HG03139 (cell line): ENCODE results near the gene DCAF8.

Source experiments
- ATAC-seq: cut with Tn5 transposase; IDR thresholded peaks from one replicate; pipeline ENCODE4 v1.9.1; 2021; ENCODE audit not compliant: unreplicated experiment

The DCAF8 gene

GRCh38 chr1:160227034-160227433 lies 35.3 kb downstream of the DCAF8 start:
- ATAC-seq: no peak

- ATAC-seq: no peak
These were observed 35.7 kb downstream of the DCAF8 start for GRCh38 chr1:160226623-160227022.

GRCh38 chr1:160225345-160225744 lies 37.0 kb downstream of the DCAF8 start:
- no peak for ATAC-seq

GRCh38 chr1:160224606-160225005 lies 37.7 kb downstream of the DCAF8 start:
- no peak for ATAC-seq

GRCh38 chr1:160222546-160222945 lies 39.8 kb downstream of the DCAF8 start:
- no peak for ATAC-seq

- ATAC-seq: no peak
These were observed 41.3 kb downstream of the DCAF8 start for GRCh38 chr1:160221089-160221488.

GRCh38 chr1:160220301-160220700 lies 42.0 kb downstream of the DCAF8 start:
- ATAC-seq: no peak

GRCh38 chr1:160219062-160219929 lies 43.1 kb downstream of the DCAF8 start:
- no peak for ATAC-seq

- no peak for ATAC-seq
These were observed 44.8 kb downstream of the DCAF8 start for GRCh38 chr1:160217481-160218051.

GRCh38 chr1:160216301-160216700 lies 46.0 kb downstream of the DCAF8 start:
- ATAC-seq: no peak

- no peak for ATAC-seq
These were observed 47.7 kb downstream of the DCAF8 start for GRCh38 chr1:160214481-160215140.

GRCh38 chr1:160211046-160211790 lies 51.1 kb downstream of the DCAF8 start:
- ATAC-seq: no peak

GRCh38 chr1:160210561-160210960 lies 51.8 kb downstream of the DCAF8 start:
- no peak for ATAC-seq

GRCh38 chr1:160209321-160210046 lies 52.9 kb downstream of the DCAF8 start:
- ATAC-seq: no peak

GRCh38 chr1:160208557-160209320 lies 53.6 kb downstream of the DCAF8 start:
- ATAC-seq: no peak

GRCh38 chr1:160207771-160208556 lies 54.4 kb downstream of the DCAF8 start:
- no peak for ATAC-seq

- ATAC-seq: no peak
These were observed 55.2 kb downstream of the DCAF8 start for GRCh38 chr1:160207118-160207650.

GRCh38 chr1:160206421-160207117 lies 55.8 kb downstream of the DCAF8 start:
- ATAC-seq: no peak
